Measurements from ENCODE around the gene RBM10.
A peak's percentile ranks its signal among the peaks of the same experiment; 100 is the strongest.

RBM10 gene

GRCh38 chrX:47200385-47201150 is 55.5 kb downstream of the RBM10 start:
- H3K4me3 ChIP-seq: no peak overlapping the region
- peak overlapping the region in 1 of 2 donors; percentile 66 for H3K27ac ChIP-seq
- no peak for DNase-seq (ENCODE audit: low spot score)
- TF ChIP-seq CTCF (IDR thresholded peaks at IDR 0.05): no peak

- Histone ChIP-seq H3K4me3 (no peak overlapping the region), H3K27ac (peak overlapping the region in 1 of 2 donors; percentile 66)
- TF ChIP-seq CTCF (IDR thresholded peaks at IDR 0.05): no peak
- DNase-seq (ENCODE audit: low spot score): no peak
Measured at GRCh38 chrX:47201345-47201944, 56.4 kb downstream of the RBM10 start.

DNA sequence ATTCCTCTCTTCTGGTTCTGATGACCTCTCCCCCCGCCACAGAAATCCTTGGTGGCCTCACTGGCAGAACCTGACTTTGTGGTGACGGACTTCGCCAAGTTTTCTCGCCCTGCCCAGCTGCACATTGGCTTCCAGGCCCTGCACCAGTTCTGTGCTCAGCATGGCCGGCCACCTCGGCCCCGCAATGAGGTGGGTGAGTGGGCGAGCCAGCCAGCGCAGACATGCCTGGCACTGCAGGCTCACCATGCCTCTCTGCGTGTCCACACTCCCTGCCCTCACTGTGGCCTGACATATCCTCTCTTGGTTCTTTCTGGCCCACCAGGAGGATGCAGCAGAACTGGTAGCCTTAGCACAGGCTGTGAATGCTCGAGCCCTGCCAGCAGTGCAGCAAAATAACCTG is 57.3 kb downstream of the RBM10 start:
- Histone ChIP-seq H3K27ac (no peak overlapping the region), H3K4me3 (no peak overlapping the region)
- TF ChIP-seq CTCF (IDR thresholded peaks at IDR 0.05): no peak
- DNase-seq (ENCODE audit: low spot score): no peak

DNA sequence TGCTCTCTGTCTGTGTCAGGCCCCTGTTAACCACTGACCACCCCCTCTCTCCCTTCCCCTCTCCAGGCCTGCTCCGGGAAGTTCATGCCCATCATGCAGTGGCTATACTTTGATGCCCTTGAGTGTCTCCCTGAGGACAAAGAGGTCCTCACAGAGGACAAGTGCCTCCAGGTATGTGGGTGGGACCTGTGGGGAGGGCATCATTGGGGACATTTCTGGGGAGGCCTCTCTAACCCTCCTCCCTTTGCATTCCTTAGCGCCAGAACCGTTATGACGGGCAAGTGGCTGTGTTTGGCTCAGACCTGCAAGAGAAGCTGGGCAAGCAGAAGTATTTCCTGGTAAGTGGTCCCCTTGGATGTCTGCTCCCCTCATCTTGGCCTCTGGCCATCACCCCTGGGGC is 57.9 kb downstream of the RBM10 start:
- Histone ChIP-seq H3K4me3 (no peak overlapping the region), H3K27ac (no peak overlapping the region)
- DNase-seq (ENCODE audit: low spot score): no peak
- TF ChIP-seq CTCF (IDR thresholded peaks at IDR 0.05): no peak

DNA sequence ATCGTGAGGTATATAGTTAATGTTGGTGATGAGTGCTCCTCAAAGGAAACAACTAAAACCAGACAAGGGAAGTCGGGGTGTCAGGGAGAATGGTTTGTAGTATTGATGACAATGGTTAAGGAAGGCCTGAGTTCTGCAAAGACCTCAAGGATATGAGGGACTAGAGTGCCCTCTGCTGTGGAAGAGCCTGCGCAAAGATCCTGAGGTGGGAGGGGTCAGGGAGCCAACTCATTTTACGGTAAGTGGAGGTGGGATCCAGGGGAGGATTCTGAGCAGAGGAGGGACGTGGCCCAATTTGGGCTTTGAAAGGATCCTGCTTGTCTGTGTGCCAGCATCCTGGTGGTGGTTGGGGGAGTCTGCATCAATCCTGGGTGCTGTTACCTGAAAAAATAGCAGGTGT is 59.9 kb downstream of the RBM10 start:
- DNase-seq (ENCODE audit: low spot score): no peak
- Histone ChIP-seq H3K4me3 (no peak overlapping the region), H3K27ac (no peak overlapping the region)
- no peak for TF ChIP-seq CTCF (IDR thresholded peaks at IDR 0.05)

DNA sequence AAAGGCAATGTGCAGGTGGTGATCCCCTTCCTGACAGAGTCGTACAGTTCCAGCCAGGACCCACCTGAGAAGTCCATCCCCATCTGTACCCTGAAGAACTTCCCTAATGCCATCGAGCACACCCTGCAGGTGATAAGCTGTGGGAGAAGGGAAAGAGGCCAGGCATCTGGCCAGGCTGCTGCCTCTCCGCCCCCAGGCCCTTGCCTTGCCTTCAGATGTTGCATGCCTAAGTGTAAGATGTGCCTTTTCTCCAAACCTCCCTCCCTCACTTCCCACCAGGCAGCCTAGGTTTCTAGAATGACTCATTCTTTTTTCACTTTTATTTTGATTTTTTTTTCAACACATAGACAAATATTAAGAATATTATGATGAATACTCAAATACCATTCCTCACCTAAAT is 61.3 kb downstream of the RBM10 start:
- TF ChIP-seq CTCF (IDR thresholded peaks at IDR 0.05): no peak
- DNase-seq (ENCODE audit: low spot score): no peak
- Histone ChIP-seq H3K27ac (no peak overlapping the region), H3K4me3 (no peak overlapping the region)

GRCh38 chrX:47208108-47208507 is 63.1 kb downstream of the RBM10 start:
- no peak overlapping the region for H3K4me3 ChIP-seq
- no peak overlapping the region for H3K27ac ChIP-seq
- no peak for DNase-seq (ENCODE audit: low spot score)
- TF ChIP-seq CTCF (IDR thresholded peaks at IDR 0.05): no peak

All from coronary artery (tissue), 2 donors.